Dermis blood vessel endothelial cell (primary cell): ENCODE results near the gene PCNX1. TPM values are rescaled to one million over a fixed set of nuclear protein-coding genes. Genes with fewer than 3 reads are reported as not detected.
A peak's percentile ranks its signal among the peaks of the same experiment; 100 is the strongest.
"Not testable (repeated sequence)": the region's sequence is repeated elsewhere in the genome, so short reads cannot be mapped to it uniquely, and the experiment has no call there.

Source experiments
- DNase-seq: peaks from one replicate; pipeline ENCODE4 v3.0.0; 2010
- total RNA-seq: library from RNA; depleted of rRNA; stranded (reverse); fragments of >200 nt; gene quantifications from 2 replicates; pipeline ENCODE4 v1.2.3, GENCODE V29; 2014

The PCNX1 gene
- total RNA-seq, 1 donor from 2014 or later = 33.4 TPM

GRCh38 chr14:71094722-71095121, 187.5 kb downstream of the PCNX1 start:
- DNase-seq = no peak

- no peak for DNase-seq
Measured at GRCh38 chr14:71096947-71097346, 189.7 kb downstream of the PCNX1 start.

- DNase-seq = peak; percentile 80
Measured at GRCh38 chr14:71103662-71104484, 196.6 kb downstream of the PCNX1 start.

GRCh38 chr14:71105177-71105576, 197.9 kb downstream of the PCNX1 start:
- peak; percentile 10 for DNase-seq

GRCh38 chr14:71107921-71108320, 200.7 kb downstream of the PCNX1 start:
- no peak for DNase-seq

DNA sequence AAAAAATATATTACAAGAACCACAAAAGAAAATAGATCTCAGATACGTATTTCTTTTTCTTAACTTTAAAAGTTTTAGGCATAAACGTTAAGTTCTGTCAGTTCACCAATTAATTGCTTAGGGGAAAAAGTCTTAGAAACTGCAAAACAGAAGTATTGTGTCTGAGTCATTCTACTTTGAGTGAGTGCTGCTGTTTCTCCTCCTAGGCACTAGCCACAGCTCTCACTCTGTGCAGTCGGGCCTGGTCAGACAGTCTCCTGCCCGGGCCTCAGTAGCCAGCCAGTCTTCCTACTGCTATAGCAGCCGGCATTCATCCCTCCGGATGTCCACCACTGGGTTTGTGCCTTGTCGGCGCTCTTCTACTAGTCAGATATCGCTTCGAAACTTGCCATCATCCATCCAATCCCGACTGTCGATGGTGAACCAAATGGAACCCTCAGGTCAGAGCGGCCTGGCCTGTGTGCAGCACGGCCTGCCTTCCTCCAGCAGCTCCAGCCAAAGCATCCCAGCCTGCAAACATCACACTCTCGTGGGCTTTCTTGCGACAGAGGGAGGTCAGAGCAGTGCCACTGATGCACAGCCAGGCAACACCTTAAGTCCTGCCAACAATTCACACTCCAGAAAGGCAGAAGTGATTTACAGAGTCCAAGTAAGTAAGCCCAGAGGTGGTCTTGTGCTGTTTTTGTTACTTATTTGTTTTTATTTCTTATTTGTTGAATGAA, 201.3 kb downstream of the PCNX1 start:
- DNase-seq = no peak

GRCh38 chr14:71113376-71113775, 206.1 kb downstream of the PCNX1 start:
- no peak for DNase-seq

GRCh38 chr14:71114565-71114964, 207.3 kb downstream of the PCNX1 start:
- DNase-seq = no peak

GRCh38 chr14:71115306-71115705, 208.0 kb downstream of the PCNX1 start:
- no peak for DNase-seq

GRCh38 chr14:71115821-71116567, 208.7 kb downstream of the PCNX1 start:
- DNase-seq = no peak

- DNase-seq = no peak
Measured at GRCh38 chr14:71116568-71117122, 209.4 kb downstream of the PCNX1 start.

DNA sequence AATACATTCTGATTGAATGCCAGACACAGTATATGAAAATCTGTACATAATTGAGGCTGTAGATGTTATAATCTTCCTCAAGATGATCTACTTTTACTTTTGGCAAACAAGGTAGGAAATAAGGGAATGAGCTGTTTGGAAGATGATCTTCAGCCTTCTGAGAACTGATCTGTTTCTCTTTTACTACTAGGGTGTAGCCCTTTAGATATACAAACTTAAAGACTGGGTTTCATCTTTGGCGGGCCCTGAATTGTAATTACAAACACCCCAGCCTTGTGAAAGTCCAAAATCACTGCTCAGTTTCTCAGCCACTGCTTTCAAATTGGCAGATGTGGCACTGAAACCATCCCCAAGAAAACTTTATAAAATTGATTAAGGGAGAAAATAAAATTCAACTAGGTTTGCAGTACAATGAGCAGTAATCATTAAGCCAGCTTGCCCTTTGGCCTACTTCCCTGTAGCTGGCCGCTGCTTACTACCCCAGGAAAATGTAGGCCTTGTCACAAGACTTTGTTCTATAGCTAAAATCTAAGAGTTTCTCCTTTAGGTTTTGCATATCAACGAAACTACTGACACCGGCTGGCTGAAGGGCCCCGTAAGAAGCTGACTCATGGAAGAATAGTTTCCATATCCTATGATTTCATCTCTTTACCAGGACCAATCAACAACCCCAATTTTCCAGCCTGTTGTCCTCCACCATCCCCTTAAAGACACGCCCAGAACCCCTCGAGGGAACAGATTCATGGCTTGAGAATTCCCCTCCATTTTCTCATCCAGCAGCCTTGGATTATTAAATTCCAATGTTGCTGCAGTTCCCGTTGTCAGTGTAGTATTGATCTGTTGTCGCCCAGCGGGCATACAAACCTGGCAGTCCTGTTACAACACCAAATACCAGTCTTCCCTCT, 210.8 kb downstream of the PCNX1 start:
- DNase-seq = peak; percentile 27

GRCh38 chr14:71119075-71119474, 211.8 kb downstream of the PCNX1 start:
- no peak for DNase-seq

DNA sequence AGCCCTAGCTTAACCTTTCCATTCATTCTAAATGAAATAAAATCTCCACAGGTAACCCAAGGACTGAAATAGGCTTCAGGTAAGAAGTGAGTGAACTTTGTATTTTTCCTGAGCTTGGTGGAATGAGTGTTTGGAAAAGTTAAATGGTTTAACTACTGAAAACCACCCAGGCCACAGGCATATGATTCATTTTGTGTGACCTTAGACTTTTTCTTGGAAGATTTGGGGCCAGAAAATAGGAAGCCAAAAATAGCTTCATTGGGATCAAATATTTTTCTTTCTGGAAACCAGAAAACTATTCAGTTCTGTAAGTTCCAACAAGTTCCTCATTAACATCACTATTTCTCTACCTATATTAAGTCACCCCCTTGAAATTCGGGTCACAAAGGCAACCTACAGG, 212.6 kb downstream of the PCNX1 start:
- no peak for DNase-seq

GRCh38 chr14:71121001-71121400, 213.7 kb downstream of the PCNX1 start:
- DNase-seq = no peak

- DNase-seq = no peak
Measured at GRCh38 chr14:71121711-71122110, 214.5 kb downstream of the PCNX1 start.

DNA sequence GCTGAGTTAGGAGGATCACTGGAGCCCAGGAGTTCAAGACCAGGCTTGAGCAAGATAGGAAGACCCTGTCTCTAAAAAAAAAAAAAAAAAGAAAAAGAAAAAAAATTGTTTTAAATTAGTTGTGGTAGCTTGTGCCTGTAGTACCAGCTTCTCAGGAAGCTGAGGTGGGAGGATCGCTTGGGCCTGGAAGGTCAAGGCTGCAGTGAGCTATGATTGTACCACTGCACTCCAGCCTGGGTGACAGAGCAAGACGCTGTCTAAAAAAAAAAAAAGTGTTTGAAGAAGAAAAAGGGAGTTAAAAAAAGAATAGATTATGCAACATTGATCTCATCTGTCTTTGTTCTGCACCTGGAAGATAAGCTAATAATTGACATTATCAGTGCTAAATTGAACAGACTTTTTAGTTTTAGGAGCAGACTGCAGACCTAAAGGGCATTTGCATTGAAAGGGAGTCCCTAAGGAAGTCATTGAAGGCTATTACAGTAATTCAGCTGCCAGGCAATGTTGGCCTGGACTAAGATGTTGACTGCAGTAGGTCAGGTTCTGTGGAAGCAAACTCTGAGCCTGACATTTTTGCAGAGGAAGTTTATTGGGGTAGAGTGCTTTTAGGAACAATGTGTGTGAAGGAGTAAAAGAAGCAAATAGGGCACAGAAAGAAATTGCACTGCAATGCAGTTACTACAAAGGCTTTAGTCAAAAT, 215.8 kb downstream of the PCNX1 start:
- no peak for DNase-seq

DNA sequence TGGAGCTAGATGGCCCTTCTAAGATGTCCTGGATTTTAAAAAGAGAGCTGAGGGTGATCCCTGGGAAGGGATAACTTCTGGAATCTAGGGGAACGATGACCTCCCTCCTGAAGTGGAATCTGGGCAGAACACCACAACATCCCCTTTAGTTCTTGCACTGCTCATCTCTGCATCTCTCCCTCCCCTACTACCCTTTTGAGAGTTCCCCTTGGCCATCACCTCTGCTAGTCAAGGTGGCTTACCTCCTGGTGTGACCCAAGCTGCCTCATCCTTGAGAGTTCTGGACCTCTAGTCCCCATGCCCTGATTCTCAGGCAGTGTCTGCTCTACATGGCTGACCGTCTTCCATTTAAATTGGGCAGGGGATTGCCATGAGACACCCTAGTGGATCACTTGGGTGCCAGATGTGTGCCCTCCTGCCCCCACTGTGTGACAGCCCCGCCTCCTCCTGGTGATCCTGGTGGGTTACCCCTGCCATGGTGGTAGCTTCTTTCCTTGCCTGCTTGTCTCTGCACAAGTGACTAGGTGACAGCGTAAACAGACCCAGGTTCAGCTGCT, 216.4 kb downstream of the PCNX1 start:
- DNase-seq = no peak

GRCh38 chr14:71129716-71130490, 222.6 kb downstream of the PCNX1 start:
- not testable (repeated sequence) for DNase-seq
